ENCODE data around the gene B4GALNT4. TPM values are rescaled to one million over a fixed set of nuclear protein-coding genes. Genes with fewer than 3 reads are reported as not detected.
A peak's percentile ranks its signal among the peaks of the same experiment; 100 is the strongest.

The B4GALNT4 gene
- total and polyA plus RNA-seq, 2 of the 13 experiments (the other 11 are each of a cell fraction or from before 2014, with no cell fraction given): 30.5 to 50.1 TPM

- TF ChIP-seq ATF6 (CRISPR knock-in tag; conservative IDR thresholded peaks at IDR 0.05) (no peak), MIXL1 (CRISPR knock-in tag; IDR thresholded peaks at IDR 0.05) (no peak), ARID3A (IDR thresholded peaks at IDR 0.05; ENCODE audit: low read depth, low read length) (no peak)
Observed at GRCh38 chr11:396511-396947, 27.2 kb downstream of the B4GALNT4 start (continued).

- peak overlapping the region; percentile 33 to 68 (median 54); a peak in 5 of 6 replicates for H3K4me3 ChIP-seq (replicated peaks in 1 of 3; ENCODE audit: insufficient read depth in 1 of 3, low read depth in 2 of 3, low read length in 3 of 3)
- H3K79me2 ChIP-seq (ENCODE audit: insufficient read depth, low read length): peaks cover 8% of the 10 kb centered on the region
- no peak for FAIRE-seq
- H3K36me3 ChIP-seq (replicated peaks in 1 of 2; ENCODE audit: control insufficient read depth in 1 of 2, insufficient read depth in 2 of 2, low read length in 2 of 2): peaks cover 1 to 13% of the 10 kb centered on the region in 2 experiments; a peak in 3 of 5 replicates
- H3K4me2 ChIP-seq (ENCODE audit: low read depth, low read length): peak overlapping the region; percentile 90
- H3K27me3 ChIP-seq (ENCODE audit: control insufficient read depth in 1 of 2, insufficient read depth in 2 of 2, low read length in 2 of 2): no peaks in the 10 kb centered on the region; a peak in 1 of 5 replicates
- in situ Hi-C loops (cut with HindIII; ENCODE audit: extremely low pct_ligation_motif_present, low pct_unique_long_range_greater_than_20kb) (no loop called here), intact Hi-C loops (cut with micrococcal nuclease; ENCODE audit: unreplicated experiment) (no loop called here)
- H3K9ac ChIP-seq (ENCODE audit: insufficient read depth, low read depth, low read length): peak overlapping the region; percentile 62
- peak; percentile 81 for ATAC-seq
- H3K27ac ChIP-seq (ENCODE audit: extremely low read length, insufficient read depth, low read length): peak overlapping the region; percentile 44
- no TSS peak for BruUV-seq (replicated peaks)
- no peak overlapping the region for H2AFZ ChIP-seq (ENCODE audit: low read length)
- peak; percentile 63 for DNase-seq (ENCODE audit: low spot score)
- H3K9me3 ChIP-seq (ENCODE audit: low read length): no peaks in the 10 kb centered on the region
- ChIA-PET CTCF (ENCODE audit: low intra/inter-chr PET ratio, low total read pairs) (interaction anchor here (1.1 to 1.4 kb wide), 2 partner anchors 51 to 54 kb away, joined by 3 to 5 read pairs; no protein-coding TSS in a partner anchor), POLR2A (interaction anchor here (0.8 to 2.0 kb wide), 9 partner anchors 10 to 190 kb away, joined by 3 to 19 read pairs (median 4); partner anchors contain the start of genes BET1L and RIC8A)
- H3K4me1 ChIP-seq (ENCODE audit: insufficient read depth, low read length): peaks cover 53% of the 10 kb centered on the region
- H4K20me1 ChIP-seq (ENCODE audit: insufficient read depth, low read length): no peaks in the 10 kb centered on the region
- WGBS (ENCODE audit: low lambda C conversion rate): 22% methylated on average over 10 of the region's 43 CpGs
- TF ChIP-seq ZNF792 (CRISPR knock-in tag; IDR thresholded peaks at IDR 0.05): no peak
- TF ChIP-seq PHB2 (IDR thresholded peaks at IDR 0.05; ENCODE audit: partially characterized antibody): no peak
- no peak for TF ChIP-seq TBP (CRISPR knock-in tag; IDR thresholded peaks at IDR 0.05)
- no peak for TF ChIP-seq ZNF775 (CRISPR knock-in tag; IDR thresholded peaks at IDR 0.05; ENCODE audit: borderline replicate concordance)
- peak; percentile 95 for TF ChIP-seq ZBTB26 (CRISPR knock-in tag; IDR thresholded peaks at IDR 0.05; ENCODE audit: borderline replicate concordance)
- TF ChIP-seq ZBTB37 (CRISPR knock-in tag; IDR thresholded peaks at IDR 0.05): no peak
- TF ChIP-seq REST (IDR thresholded peaks at IDR 0.05; ENCODE audit: borderline replicate concordance in 1 of 2, low read depth in 1 of 2, low read length in 2 of 2): no peak
Observed at GRCh38 chr11:396948-397548, 27.7 kb downstream of the B4GALNT4 start.
